HG02938 (cell line): ENCODE results near the gene DPP6.

Experiments used
- ATAC-seq: cut with Tn5 transposase; IDR thresholded peaks from one replicate; pipeline ENCODE4 v1.9.1; 2021; ENCODE audit warnings: mild to moderate bottlenecking, moderate library complexity; ENCODE audit not compliant: unreplicated experiment

Gene DPP6

DNA sequence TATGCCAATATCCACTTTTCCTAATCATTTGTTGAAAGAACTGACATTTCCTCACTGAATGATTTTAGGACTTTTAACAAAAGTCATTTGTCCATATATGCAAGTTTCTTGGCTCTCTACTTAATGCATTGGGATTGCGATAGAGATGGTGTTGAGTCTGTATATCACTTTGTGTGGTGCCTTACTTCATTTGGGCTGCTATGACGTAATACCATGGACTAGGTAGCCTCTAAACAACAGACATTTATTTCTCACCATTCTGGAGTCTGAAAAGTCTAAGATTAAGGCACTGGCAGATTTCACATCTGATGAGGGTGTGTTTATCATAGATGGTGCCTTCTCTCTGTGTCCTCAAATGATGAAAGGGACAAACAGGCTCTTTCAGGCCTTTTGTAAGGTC lies 342.6 kb downstream of the DPP6 start:
- no peak for ATAC-seq

DNA sequence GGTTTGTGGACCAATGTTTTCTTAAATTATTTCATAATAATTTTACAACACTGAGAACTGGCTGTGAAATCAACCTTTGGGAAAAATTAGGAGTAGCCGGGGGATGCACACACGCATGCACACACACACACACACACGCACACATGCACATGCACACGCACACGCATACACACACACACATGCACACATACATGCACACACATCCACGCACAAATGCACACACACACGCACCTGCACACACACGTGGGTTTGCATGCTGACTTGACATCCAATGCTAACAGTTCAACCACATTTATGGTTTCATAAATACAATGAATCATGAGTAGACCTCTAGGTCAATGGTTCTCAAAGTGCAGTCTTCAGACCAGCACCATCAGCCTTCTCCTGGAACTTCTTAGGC lies 354.1 kb downstream of the DPP6 start:
- no peak for ATAC-seq

DNA sequence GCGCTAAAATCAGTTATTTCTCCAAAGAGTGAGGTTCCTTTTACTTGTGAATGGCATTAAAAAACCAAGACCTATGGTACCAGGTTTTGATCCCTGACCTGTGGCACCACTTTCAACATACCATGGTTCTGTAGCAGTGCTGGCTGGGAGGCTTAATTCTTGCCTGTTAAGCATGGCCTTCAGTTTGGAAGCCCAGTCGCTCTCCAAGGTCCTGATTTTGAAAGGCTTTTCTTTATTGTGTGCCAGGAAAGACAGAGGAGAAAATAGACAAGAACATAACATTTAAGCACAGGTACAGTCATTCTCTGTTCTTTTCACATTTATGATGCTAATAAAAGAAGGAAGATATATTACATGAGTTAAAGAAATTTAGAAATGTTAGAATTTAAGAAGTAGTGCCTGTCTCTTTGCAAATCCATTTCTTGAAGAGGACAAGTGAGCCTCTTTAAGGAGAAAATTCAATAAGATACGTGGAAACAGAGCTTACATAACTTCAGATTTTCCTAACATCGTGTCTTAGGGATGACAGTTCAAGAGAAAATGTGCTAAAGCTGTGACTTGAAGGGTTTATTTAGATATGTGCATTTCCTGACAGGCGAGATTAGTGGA lies 357.6 kb downstream of the DPP6 start:
- no peak for ATAC-seq

DNA sequence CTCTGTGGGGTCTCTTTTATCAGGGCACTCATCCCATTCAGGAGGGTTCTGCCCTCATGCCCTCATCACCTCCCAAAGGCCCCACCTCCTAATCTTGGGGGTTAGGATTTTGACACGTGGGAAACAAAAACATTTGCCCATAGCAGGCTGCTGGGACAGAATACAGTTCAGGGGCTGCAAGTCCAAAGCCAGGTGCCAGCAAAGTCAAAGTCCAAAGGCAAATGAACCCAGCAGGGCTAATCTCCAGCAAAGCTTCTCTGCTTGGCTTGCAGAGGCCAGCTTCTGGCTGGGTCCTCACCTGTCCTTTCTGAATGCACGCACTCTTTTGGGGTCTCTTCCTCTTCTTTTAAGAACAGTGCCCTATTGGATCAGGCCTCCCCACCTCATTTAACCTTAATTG lies 359.9 kb downstream of the DPP6 start:
- no peak for ATAC-seq

DNA sequence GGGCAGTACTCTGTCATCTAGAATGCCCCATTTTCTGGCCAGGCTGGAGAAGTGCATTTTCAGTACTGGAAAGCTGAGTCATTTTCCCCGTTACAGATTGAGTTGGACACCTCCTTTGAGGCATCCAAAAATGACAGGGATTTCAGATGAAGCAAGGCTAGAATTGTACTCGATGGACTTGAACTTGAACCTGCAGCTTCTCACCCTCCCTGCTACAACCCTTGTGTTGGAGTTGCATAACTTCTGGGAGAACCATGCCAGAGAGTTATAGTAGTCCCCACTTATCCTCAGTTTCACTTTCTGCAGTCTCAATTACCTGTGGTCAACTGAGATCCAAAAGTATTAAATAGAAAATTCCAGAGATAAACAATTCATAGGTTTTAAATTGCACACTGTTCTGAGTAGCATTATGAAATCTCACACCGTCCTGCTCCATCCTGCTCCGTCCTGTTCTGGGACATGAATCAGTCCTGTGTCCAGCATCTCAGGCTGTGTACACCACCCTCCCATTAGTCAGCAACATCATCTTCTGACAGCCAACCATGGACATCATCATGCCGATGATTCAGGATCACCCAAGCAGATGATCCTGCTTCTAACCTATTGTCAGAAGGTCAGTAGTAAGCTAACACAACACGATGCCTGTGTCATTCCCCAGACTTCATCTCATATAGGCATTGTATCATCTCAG lies 363.7 kb downstream of the DPP6 start:
- no peak for ATAC-seq

DNA sequence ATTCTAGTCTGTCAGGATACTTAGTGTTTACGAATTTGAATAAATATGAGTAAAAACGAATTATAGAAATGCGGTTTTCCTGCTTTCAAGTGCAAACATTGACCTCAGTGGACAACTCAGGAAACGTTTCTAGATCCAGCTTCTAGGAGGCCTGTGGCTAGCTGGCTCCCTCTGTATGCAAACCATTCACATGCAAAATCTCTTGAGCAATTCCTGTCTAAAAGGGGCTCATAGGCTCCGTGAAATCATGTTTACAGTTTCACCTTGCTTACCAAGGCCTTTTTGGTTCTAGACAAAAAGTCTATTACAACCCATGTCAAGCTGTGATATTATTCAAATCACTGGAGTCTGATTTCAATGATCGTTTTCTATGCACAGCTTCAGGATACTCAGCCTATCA lies 364.5 kb downstream of the DPP6 start:
- ATAC-seq: no peak

DNA sequence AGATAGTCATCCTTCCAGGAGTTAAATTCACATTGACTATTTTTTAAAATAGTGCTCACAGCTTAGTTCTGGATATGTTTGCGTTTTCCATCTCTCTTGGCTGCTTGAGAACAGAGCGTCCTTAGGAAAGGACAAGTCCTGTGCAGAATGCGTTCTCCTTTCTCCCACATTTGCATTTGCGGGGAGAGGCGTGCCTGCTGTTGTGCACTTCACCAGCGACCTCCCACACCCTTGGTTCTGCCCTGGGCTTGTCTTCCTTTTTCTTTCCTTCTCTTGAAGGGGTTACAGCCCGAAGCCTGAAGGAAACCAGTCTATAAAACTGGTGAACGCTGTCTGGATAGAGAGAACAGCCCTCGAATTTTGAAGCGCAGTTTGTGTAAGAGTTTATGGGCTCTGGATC lies 367.1 kb downstream of the DPP6 start:
- no peak for ATAC-seq

DNA sequence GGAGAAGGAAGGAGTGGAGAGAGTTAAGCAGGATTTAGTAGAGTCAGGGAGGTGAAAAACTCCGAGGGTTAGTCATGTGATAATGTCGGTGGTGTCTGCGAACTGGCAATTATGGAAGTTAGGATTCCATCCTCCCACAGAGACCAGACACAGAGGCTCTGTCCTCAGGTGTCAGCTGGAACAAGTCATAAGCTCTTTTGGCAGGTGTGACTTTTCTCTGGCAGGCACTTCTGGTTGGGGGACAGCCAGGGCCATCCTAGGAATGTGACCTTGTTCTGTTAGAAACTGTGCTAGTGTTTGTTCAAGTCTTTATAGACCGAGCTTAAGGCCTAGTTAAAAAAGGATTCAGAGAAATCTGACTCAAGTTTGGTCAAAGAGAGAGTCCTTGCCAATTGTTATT lies 371.0 kb downstream of the DPP6 start:
- ATAC-seq: no peak

DNA sequence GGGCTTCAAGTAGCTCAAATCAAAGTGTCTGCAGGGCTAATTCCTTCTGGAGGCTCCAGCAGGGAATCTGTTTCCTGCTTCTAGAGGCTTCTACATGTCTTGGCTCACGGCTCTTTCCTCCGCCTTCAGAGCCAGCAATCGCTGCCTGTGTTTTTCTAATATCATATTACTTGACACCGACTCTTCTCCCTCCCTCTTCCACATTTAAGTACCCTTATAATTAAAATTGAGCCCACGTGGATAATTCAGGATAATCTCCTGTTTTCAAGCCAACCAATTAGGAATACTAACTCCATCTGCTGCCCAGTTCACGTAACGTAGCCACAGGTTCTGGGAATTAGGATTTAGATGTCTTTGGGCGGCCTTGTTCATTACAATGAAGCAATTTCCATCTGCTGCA lies 372.2 kb downstream of the DPP6 start:
- no peak for ATAC-seq

DNA sequence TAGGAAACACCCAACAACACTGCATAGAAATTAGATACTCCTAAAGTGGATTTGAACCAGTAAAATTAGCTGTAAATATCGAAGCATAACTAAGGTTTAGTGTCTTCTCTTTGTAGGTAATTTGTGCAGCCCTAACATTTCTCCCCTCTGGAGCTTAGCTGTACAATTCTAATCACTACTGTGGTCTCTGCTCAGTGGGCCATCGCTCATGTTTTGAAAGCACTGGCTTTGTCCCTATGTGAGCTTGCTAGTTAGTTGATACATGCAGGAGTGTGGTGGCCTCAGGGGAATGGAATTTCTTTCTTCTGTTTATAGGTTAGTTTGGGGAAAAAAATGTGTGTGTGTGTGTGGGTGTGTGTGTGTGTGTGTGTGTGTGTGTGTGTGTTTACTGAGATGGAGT lies 373.1 kb downstream of the DPP6 start:
- no peak for ATAC-seq

DNA sequence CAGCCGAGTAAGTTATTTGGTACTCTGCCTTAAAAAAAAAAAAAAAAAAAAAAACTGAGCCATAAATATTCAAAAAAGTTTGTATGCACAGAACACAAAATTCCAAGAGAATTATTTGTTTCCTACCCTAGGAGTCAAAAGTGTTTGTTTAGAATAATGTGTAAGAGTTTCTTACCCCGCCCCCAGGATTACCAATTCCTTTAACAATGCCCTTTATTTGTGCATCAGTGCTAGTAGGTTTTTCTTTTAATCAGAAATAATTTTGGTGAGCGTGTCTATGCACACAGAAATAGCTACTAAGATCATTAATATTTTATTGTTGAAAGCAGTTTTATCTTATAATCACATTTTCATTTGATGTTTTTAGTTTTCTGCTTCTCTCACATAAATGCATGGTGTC lies 374.6 kb downstream of the DPP6 start:
- ATAC-seq: no peak

DNA sequence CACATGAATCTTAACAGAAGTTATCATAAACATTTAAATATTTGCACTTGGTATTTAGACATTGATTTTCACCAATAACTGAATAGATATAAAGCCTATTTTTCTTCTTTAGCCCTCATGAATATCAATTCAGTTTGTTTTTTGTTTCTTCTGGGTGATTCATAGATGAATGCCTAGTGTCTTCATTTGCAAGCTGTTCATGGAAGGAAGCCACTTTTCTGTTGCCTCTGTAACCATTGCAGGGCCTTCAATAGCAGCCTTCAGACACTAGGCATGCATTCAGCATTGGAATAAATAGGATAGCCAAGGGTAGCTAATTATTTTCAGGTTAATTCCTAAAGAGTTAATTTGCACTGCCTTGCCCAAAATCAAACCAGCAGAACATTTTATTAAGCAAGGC lies 375.3 kb downstream of the DPP6 start:
- no peak for ATAC-seq

DNA sequence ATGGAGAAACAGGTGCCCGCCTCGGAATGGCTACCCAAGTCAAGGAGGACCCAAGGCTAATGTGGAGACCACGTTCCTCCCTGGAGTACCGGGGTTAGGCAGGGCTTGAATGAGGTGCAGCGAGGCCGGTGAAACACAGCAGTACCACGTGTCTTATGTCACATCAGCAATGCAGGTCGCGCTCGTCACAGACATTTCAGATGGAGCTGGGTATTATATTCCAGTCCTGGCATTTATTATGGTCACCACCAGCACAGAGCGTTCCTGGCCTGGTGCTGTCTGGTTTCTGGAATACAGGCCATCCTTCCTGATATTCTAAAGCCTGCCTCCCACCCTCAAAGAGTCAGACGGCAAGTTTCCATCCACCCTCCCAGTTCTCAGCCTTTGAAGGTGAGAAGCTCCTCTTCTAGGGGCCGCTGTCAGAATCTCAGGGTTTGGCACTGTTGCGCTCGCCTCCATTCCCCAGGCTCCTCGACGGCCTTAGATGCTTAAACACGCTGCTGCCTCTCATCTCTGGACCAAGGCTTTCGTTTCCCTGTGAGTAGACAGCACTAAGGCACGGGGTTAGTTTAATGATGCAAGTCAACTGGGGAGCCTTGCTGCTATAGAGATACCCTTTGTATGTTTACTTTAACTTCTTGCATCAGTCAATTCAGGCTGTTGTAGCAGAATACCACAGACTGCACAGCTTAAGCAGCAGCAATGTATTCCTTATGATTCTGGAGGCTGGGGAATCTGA lies 377.6 kb downstream of the DPP6 start:
- no peak for ATAC-seq

DNA sequence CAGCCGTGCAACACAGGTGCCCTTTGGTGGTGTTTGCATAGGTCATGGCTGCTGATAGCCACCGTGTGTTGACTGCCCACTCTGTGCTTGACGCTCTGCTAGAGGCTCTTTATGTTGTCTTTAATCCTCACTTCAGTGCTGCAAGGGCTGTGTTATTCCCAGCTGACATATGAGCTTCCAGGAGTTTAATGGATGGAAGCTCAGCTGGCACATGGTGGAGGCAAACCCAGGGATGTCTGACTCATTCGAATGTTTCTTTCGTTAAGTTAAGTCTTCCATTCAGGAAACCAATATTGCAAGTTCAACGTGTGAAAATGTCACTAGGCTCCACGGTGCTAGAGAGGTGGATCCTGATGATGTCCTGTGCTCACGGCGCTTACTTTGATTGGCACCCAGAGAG lies 378.4 kb downstream of the DPP6 start:
- no peak for ATAC-seq

DNA sequence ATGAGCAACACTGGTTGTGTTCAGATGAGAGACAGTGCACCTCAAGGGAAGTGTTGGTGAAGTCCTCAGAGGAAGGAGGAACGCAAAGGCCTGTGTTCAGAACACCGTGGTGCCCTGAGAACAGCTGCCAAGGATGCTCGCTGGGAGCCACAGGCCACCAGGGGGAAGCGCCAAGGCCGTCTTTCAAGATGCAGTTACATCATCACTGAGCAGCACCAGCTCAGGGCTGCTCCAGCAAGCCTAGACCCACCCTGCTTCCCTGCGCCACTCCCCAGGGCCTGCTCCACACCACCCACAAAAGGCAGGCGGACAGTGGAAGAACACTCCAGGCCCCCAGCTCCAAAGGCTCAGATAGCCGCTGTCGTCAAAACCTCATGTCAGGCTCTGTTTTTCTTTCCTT lies 378.8 kb downstream of the DPP6 start:
- no peak for ATAC-seq

DNA sequence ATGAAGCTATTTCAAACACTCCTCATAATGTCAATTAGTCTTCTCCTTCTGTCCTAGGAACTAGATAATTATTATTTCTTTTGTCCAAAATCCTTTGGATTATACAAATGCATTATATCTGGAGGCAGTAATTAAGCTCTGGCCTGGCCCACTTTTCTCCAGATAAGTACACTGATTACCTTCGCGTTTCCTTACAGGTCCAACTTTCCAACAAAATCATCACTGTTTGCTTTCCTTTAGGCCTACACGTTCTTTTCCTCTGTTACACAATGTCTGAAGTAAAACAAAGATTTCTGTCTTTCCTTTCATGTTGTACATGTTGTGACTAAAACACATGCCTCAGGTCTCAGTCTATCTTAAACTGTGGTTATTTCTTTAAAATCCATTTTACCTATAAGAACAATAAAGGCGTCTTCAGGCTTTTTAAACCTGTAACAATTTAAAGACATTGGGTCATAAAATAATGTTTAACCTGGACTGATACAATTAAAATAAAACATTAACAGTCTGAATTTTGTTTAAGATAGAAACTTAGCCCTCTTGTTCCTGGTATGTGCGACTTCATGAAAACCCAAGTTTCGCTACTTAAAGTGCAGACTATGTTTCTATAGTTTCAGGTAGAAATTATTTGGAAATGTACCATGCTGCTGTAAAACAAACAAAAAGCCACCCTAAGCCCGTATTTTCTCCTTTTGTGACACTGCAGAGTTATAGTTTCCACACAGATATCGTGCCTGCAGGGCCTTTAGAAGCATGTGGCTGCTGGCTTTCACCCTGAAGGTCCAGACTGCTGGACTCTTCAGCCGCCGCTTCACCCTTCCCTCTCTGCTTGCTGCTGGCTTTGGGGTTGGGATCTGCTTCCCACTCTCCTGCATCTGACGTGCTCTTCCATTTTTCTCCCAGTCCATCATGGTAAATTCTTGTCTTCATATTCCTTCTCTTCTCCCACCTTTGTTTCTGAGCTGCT lies 381.7 kb downstream of the DPP6 start:
- no peak for ATAC-seq

DNA sequence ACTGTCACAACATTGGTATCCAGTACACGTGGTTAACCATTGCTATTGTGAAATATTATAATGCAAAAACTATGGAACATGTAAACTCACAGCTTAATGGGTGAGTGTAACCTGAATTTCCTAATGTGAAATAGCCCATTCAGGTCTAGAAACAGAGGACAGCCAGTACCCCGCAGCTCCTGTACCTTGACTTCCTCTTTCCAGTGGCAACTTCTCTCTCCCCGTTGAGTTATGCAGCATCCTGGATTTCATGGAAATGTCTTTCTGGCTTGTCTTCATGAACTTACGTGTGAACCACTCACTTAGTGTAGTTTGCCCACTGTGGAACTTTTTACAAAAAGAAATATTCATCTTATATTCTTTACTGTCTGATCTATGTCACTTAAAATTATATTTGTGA lies 384.4 kb downstream of the DPP6 start:
- no peak for ATAC-seq

DNA sequence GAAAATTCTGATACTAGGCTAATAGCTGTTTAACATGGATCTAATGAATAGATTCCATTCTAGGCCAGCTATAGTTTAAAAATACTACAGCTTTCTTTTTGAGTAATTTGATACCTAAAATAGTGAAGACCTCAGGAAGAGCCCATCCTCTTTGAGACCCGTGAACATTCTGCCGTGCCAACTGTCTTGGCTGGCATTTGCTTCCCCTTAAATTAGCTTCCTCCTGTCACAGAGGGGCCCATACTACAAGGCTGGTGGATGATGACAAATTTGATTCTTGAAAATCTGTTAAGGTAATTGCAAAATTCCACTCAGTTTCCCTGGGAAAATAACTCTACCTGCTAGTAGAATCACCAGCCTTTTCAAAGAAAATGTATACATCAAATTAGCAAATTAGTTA lies 385.0 kb downstream of the DPP6 start:
- no peak for ATAC-seq

DNA sequence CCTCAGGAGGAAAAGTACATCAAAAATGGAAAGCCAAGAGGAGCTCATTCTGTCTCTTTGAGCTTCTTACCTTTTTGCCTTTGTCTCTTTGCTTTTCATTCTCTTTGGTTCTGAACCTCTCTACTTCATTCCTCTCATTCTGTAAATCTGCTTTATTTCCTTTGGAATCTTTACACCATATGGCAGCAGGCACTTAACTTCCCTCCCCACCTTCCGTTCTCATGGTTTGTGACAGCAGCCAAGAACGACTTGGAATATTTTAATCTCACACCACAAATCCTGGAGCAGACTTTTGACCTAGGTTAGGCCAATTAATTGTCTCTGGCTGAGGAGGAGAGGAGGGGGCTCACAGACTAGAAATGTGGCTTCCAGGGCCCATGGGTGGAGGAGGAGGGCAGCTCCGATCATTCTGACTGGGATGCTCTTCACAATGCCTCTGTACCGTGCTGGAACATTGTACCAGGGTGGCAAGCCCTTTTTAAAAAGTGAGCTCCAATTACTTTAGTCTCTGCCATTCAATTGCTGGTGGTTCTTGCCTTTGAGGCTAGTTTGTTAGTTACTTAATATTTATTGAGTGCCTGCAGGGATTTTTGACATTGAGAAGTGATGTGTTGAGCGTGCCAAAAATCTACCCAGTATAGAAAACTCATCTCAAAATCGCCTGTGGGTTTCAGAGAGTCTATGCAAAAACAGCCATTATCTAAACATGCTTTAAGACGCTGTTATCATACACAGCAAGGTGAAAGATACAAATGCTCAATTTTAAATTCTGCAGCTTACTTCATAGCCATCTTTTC lies 386.6 kb downstream of the DPP6 start:
- ATAC-seq: no peak

DNA sequence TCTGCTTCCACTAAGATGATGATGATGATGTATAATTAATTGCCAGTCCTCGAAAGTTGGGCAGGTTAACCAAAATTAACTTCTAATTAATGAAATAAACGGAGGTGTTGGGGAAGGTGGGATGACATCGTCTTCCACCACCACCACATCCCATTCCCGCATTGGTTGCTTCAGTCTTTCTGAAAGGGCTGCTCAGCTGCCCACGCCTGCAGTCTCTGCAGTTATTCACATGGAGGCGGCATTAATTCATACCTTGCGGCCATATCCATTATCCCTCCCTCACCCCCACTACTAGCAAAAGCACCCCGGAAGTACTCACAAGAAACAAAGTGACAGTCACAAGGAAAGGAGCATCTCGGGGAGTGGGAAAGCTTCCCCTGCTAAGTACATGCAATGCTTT lies 387.9 kb downstream of the DPP6 start:
- ATAC-seq: no peak
